GM19395 (cell line): ENCODE measurements around the gene AGFG1.
A peak's percentile ranks its signal among the peaks of the same experiment; 100 is the strongest.

Source experiments
- ATAC-seq: cut with Tn5 transposase; IDR thresholded peaks from one replicate; pipeline ENCODE4 v1.9.1; 2021; ENCODE audit warnings: mild to moderate bottlenecking, moderate library complexity; ENCODE audit not compliant: unreplicated experiment

Gene AGFG1, protein sequence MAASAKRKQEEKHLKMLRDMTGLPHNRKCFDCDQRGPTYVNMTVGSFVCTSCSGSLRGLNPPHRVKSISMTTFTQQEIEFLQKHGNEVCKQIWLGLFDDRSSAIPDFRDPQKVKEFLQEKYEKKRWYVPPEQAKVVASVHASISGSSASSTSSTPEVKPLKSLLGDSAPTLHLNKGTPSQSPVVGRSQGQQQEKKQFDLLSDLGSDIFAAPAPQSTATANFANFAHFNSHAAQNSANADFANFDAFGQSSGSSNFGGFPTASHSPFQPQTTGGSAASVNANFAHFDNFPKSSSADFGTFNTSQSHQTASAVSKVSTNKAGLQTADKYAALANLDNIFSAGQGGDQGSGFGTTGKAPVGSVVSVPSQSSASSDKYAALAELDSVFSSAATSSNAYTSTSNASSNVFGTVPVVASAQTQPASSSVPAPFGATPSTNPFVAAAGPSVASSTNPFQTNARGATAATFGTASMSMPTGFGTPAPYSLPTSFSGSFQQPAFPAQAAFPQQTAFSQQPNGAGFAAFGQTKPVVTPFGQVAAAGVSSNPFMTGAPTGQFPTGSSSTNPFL

DNA sequence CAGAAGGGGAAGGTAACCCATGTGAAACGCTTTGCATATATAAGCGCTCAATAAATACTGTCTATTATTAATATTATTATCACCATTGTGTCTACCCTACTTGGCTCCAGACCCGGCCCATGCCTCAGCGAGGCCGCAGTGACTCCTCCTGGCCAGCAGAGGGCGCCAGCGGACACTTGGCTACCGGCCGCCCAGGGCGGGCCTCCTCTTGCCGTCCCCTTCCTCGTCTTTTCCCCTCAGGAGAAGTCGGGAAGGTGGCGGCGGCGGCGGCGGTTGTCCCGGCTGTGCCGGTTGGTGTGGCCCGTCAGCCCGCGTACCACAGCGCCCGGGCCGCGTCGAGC, at the start of gene AGFG1:
Gene AGFG1 (plus strand): TSS at position 233 of the 341 bp plus-strand sequence. CDS start 266 bp downstream, outside the sequence.
- peak; percentile 93 for ATAC-seq

DNA sequence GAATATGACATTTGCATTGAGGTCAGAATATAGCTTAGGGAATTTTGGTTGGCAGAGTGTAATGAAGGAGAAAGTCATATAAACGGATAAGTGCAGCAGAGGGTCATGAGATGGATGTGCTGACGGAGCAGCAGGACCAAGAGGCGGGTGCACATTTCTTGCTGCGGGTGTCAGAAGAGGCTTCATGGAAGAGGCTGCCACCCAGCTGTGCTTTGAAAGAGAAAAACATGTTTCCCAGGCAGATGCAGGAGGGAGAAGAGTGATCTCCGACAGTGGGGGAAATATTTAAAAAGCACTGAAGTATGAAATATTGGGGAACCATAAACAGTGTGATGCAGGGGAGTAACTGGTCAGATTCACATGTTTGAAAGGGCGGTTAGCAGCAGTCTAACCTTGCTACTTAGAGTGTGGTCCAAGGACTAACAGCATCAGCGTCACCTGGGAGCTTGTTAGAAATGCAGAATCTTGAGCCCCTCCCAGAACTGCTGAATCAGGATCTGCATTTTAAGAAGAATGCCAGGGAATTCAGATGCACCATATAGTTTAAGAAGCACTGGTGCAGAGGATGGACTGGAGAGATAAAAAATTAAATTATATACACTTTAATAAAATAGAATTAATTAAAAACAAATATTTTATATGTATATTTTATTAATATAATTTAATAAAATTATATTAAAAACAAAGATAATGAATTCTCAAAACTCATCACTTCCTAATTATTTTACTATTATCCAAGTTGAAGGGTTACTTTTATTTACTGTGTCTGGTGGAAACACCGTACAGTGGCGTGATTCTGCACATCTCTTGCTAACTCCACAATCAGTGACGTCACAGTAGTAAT, 48.1 kb upstream of the AGFG1 start:
- ATAC-seq, result no peak

DNA sequence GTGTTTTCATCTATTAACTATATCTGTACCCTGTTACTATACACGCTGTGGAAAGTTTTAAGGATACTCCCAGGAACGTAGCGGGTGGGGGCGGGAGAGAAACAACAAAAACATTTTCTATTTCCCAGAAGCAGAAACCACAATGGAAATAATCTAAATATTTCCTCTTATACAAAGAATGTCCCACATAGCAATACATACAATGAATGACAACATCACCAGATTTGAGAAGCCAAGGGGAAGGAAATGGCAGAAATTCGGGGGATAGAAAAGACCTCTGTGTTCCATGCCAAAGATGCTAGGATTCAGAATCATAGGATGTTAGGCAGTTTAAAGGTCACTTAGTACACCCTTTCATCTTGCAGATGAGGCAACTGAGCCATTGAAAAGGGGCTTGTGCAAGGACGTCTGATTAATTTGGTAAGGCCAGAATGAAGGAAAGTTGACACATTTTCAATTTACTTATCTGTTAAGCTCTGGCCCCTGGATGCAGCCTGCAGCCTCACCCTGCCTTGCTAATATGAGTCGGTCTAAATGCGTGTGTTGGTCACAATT, 43.1 kb upstream of the AGFG1 start:
- no peak for ATAC-seq

DNA sequence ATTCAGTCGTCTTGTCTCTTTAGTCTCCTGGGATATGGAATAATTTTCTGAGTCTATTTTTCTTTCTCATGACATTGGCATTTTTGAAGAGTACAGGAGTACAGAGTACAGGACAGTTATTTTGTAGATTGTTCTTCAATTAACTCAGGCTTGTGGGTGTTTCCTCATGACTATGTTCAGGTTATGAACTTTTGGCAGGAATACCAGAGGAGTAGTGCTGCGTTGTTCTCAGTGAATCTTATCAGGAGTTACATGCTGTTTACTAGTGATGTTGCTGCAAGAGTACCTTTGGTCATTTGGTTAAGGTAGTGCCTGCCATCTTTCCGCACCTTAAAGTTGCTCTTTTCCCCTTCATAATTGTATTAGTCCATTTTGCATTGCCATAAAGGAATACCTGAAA, 41.3 kb upstream of the AGFG1 start:
- ATAC-seq, result no peak

DNA sequence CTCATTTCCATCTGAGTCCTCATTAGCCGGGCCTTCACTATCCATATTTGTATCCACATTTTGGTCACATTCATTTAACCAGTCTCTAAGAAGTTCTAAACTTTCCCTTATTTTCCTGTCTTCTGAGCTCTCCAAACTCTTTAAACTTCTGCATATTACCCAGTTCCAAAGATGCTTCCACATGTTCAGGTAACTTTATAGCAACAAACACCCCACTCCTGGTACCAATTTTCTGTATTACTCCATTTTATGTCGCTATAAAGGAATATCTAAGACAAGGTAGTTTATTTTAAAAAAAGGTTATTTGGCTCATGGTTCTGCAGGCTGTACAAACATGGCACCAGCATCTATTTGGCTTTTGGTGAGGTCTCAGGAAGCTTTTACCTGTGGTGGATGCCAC, 38.8 kb upstream of the AGFG1 start:
- ATAC-seq, result no peak

DNA sequence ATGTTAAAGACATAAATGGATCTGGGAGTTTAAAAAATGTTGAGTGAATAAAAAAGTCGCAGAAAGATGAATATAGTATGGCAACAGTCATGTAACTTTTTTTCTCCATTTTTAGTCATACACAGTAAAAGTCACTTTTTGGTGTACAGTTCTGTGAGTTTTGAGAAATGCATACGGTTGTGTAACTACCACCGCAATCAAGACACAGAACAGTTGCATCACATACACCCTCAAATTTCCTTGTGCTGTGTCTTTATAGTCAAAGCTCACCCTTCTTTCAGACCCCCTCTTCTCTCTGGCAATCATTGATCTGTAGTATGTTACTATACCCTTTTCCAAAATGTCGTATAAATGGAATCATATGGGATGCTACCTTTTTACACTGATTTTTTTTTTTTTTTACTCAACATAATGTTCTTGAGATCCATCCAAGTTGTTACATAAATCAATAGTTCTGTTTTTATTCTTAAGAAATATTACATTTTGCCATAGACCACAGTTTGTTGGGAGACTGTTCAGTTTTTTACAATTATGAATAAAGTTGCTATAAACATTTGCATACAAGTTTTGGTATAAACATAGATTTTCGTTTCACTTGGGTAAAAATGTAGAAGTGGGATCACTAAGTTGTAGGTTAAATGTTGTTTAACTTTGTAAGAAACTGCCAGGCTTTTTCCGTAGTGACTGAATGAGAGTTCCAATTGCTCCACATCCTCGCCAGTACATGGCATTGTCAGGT, 35.4 kb upstream of the AGFG1 start:
- no peak for ATAC-seq

DNA sequence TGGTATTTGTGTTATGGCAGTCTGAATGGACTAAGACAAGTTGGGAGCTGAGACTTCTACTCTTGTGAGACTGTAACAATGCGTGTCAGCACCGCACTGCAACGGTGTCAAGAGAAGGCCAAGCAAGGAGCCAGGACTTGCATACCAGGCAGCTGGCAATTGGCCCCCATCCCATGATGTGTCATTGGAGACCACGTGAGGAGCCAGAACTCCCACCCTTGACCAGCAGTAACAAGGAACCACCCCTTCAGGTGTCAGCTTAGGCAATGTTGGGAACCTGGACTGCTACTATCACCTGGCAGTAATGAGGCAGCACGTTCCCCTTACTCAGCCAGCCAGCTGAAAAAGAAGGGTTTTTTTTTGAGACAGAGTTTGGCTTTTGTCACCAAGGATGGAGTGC, 32.7 kb upstream of the AGFG1 start:
- ATAC-seq, result no peak

DNA sequence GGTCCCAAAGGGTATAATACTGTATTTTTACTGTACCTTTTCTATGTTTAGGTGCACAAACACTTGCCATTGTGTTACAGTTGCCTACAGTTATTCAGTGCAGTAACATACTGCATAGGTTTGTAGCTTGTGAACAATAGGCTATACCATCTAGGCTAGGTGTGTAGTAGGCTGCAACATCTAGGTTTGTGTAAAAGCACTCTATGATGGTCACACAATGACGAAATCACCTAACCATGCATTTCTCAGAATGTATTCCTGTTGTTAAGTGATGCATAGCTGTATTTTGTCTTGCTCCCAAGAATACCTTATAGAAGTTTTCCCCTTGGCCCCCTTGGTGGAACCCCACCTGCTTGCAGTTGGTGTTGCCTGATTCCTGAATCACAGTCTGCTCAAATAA, 29.3 kb upstream of the AGFG1 start:
- no peak for ATAC-seq

DNA sequence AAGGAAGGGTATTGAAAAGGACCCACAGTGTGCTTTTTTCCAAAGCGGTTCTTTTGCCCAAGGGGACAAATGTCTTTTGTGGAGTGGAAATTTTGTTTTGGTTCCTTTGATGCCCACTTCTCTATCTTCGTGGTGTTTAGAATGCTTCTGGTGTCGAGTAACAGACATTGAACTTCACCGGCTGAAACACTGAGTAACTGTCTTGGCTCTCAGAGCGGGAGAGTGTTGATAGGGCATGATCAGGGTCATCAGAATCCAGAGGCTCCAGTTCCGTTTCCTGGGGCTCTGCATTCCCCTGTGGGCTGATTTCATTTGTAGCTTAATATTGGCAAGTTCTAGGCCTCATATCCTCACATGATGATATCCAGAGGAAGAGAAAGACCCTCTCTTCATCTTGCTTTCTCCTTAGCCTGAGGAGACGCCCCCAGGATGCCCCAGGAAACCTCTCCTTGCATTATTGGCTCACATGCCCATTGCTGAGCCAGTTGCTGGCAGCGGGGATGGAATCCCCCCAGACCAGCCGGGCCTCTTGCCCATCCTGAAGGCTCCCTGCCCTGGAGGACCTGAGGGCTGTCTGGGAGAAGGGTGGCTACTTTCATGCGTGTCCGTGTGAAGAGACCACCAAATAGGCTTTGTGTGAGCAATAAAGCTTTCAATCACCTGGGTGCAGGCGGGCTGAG, 27.9 kb upstream of the AGFG1 start:
- ATAC-seq, result no peak

DNA sequence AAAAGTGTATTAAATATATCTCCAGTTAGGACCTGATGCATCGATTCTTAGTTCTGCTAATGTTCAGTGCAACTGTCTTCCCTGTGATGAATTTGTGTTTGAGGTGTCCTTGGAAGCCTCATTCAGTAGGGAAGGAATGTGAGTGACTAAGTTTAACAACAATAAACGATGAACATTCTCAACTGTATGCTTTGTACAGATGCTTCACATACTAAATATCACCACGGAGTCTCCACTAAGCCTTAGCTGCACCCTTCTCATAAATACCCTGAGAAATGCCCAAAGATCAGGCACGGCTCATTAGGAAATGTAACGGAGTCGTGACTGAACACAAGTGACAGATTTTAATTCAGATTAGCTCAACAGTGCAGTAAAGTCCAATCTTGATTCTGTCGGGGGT, 24.4 kb upstream of the AGFG1 start:
- ATAC-seq, result no peak

DNA sequence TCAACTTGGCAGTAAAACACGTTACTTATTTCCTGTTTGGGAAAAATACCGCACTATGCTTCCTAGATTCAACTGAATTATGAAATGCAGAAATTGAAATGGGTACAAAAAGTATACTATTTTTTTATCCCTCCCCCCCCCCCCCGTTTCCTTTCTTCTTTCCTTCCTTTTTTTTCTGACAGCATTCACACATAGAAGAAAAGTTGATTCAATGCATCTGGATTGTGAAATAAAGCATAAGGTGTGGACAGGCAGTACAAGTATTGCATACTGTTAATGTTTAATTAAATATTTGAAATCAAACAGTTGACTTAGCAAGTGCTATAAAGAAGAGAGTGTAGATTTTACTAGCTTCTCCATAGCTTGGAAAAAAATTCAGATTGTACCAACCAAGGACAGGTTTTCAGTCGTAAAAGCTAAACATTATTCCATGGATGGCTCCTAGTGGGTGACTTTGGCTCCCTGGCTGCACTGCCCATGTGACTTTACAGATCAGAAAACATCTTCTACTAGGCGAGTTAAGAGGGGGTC, 21.6 kb upstream of the AGFG1 start:
- ATAC-seq, result no peak

DNA sequence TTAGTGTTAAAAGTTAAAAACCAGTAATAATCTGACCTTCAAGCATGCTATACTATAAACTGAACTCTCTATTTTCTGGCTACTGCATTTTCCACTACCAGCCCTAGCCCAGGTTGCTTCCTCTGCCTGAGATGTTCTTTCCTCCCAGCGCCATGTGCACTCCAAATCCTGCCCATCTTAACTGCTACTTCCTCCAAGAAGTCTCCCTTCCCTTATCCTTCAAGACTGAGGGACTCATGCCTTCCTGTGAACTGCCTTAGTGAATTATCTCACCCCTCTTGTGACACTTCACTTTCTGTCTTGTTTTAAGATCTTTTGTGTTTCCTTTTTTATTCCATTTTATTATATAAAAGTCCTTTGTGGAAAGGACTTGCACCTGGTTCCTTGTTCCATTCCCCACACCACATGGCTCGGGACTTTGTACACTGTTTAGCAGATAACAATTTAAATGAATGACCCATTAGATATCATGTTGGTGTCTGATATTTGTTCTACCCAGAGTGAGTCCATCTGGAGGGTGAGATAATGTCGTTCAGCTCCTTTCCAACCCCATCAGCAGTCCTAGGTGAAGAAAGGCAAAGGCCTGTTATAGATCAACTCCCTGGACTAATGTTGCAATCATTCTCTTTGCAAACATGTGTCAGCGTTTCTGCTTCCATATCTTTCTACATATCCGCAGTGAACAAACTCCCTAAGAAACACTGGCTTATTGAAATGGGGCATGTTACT, 20.9 kb upstream of the AGFG1 start:
- no peak for ATAC-seq

DNA sequence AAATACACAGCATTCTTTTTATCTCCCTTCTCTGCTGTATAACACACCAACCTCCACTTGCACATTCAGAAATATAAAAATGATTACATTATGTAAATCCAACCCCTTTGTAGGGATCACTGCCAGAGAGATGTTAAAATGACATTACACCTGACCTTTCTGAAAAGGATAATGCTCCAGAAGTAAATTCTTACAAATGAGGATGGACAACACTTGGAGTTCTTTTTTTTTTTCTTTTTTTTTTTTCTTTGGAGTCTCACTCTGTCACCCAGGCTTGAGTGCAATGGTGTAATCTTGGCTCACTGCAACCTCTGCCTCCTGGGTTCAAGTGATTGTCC, 20.3 kb upstream of the AGFG1 start:
- ATAC-seq, result no peak

DNA sequence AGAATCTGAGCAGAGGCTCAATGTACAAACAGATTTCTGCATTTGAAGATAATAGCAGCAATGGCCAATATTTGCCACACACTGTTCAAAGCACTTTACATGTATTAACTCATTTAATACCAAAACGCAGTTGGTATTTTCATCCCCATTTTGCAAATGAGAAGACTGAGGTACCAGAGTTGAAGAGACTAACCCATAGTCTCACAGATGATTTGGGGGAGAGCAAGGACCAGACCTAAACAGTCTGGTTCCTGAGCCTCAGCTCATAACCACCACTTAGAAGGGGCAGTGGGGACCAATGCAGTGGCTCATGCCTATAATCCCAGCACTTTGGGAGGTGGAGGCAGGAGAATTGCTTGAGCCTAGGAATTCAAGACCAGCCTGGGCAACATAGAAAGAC, 18.1 kb upstream of the AGFG1 start:
- no peak for ATAC-seq

DNA sequence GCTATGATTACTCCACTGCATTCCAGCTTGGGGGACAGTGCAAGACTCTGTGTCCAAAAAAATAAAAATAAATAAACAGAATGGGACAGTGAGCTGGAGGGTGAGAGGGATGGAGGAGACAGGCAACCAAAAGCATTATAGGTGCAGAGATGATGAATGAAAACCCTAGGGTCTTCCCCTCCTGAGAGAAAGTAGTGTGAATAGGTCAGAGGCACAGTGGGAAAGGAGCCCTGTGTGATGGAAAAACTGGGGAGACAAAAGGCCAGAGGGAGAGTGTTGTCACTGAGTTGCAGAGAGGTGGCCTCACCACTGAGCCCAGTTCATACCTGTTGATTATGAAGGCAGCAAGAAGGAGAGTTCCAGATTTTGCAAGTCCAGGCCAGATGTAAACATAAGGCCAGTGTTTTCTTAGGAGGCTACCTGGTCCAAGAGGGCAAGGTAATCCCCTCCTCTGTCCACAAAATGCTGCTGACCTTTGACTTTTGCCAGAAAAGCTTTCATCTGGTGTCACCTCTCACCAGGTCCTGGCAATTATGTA, 17.6 kb upstream of the AGFG1 start:
- ATAC-seq, result no peak

DNA sequence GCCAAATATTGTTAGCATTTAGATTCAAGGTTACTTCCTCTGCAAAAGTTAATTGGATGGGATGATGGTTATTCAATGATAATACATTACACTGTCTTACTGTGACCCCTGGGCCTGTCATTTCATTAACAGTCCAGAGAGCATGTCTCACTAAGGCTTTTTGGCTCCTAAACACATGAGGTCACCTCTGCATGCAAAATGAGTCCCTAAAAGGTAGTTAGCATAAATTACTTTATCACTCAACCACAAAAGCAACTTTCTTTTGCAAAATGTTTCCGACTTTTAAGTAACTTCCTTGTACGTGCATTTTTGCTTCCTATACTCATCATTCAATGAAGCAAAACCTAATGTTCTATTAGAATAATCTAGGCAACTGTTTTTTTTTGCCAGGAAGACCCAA, 16.8 kb upstream of the AGFG1 start:
- ATAC-seq, result no peak

DNA sequence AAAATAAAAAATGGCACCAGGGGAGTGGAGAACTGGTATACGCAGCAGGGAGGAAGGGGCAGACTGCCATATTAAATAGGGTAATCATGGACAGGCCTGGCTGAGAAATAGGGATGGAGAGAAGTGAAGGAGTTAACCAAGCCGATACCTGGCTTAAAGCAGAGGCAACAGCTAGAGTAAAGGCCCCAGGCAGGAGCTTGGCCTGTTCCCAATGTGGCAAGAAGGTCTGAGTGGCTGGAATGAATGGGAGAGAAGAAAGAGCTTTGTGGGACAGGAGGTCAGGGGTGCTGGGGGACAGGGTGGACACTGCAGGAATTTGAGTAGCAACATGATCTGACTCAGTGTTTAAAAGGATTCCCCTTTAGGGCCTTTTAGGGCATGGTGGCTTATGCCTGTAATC, 15.9 kb upstream of the AGFG1 start:
- no peak for ATAC-seq

DNA sequence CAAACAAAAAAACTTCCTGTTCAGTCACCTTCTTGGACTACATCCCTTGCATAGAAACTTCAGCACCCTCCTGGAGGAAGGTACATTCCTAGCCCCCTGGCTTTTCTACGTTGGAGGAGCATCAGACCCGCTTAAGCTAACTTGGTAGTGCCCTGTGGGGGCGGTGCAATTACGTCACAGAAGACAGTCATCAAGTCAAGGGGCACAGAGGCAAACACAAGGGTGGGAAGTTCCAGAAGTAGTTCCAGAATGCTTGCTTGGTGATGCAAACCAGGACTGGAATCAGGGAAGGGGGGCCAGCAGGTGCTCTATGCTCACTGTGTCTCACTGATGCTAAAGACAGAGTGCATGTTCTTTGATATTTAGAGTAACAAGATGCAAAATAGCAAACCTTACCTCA, 15.2 kb upstream of the AGFG1 start:
- ATAC-seq, result no peak

DNA sequence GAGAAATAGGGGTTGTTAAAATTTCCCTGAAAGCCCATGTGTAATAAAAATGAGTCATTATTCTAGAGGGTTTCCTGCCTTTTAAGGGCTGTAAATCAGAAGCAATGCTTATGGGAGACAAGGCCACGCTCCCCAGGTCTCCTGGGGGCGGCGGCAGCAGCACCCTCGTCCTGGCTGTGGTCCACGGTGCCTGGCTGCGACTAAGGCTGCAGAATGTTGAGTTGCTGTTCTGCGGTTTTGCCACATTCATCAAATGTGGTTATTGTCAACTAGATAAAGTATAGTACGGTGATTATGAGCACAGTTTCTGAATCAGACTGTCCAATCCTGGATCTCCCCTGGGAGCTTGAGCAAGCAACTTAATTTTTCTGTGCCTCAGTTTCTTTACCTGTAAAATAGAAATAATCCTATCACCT, 11.9 kb upstream of the AGFG1 start:
- ATAC-seq, result no peak
